Testis (tissue), 2 donors: ENCODE results near the gene IGSF6.

Source experiments
- POLR2A ChIP-seq: fragments of 450-650 bp; IDR thresholded peaks from one replicate; pipeline ENCODE4 v1.6.1; 2017; ENCODE audit warnings: antibody characterized with exemption, mild to moderate bottlenecking, moderate library complexity
- TF ChIP-seq, protein P1 (sequence below), 3 experiments: fragments of 450-650 bp in 2 of 3; fragments of 200-600 bp in 1 of 3; sonication (generic) in 1 of 3; IDR thresholded peaks; one replicate each; pipeline ENCODE4 v1.5.1; 2016 to 2019; ENCODE audit warnings: antibody characterized with exemption in 3 of 3, mild to moderate bottlenecking in 2 of 3, moderate library complexity in 1 of 3

- TF ChIP-seq, protein P1, sequence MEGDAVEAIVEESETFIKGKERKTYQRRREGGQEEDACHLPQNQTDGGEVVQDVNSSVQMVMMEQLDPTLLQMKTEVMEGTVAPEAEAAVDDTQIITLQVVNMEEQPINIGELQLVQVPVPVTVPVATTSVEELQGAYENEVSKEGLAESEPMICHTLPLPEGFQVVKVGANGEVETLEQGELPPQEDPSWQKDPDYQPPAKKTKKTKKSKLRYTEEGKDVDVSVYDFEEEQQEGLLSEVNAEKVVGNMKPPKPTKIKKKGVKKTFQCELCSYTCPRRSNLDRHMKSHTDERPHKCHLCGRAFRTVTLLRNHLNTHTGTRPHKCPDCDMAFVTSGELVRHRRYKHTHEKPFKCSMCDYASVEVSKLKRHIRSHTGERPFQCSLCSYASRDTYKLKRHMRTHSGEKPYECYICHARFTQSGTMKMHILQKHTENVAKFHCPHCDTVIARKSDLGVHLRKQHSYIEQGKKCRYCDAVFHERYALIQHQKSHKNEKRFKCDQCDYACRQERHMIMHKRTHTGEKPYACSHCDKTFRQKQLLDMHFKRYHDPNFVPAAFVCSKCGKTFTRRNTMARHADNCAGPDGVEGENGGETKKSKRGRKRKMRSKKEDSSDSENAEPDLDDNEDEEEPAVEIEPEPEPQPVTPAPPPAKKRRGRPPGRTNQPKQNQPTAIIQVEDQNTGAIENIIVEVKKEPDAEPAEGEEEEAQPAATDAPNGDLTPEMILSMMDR (IDR thresholded peaks at IDR 0.05) = no peak
- TF ChIP-seq POLR2A = no peak
Measured at GRCh38 chr16:21589551-21589950, 62.9 kb downstream of the IGSF6 start.
